Panc1 (cell line): ENCODE data around the gene CNBP. TPM values are rescaled to one million over a fixed set of nuclear protein-coding genes. Genes with fewer than 3 reads are reported as not detected.

Experiments
- ATAC-seq: fragments of 200-7000 bp; cut with Tn5 transposase; 2 replicates; pipeline ENCODE4 v1.9.1; 2020; ENCODE audit warnings: mild to moderate bottlenecking, moderate library complexity
- BruUV-seq: library from RNA; stranded (reverse); fragments of 400-500 nt; replicated peaks from 2 replicates; lab custom pipeline; 2021; lab: Mats Ljungman, UMichigan
- CTCF ChIA-PET: fragments of 300-600 bp; sonication (Branson Sonifier 250); formaldehyde crosslinking; loops from one replicate; lab custom pipeline; 2022; ENCODE audit warnings: antibody characterized with exemption; lab: Charles Lee
- POLR2A ChIA-PET: fragments of 300-600 bp; sonication (Branson Sonifier 250); formaldehyde crosslinking; loops from one replicate; lab custom pipeline; 2022; ENCODE audit warnings: antibody characterized with exemption; lab: Charles Lee
- DNase-seq: peaks from one replicate; pipeline ENCODE4 v3.0.0-alpha.2; 2010; ENCODE audit warnings: low read depth, low spot score
- H3K27ac ChIP-seq: 2 replicates; pipeline ENCODE4 v1.5.1; 2011; ENCODE audit warnings: mild to moderate bottlenecking, low read length, inconsistent platforms
- H3K27me3 ChIP-seq: fragments of 200-500 bp; sonication (Bioruptor generic); 2 replicates; pipeline ENCODE4 v1.6.0; 2014; ENCODE audit warnings: low read length, inconsistent platforms; ENCODE audit not compliant: control insufficient read depth, insufficient read depth
- H3K36me3 ChIP-seq: fragments of 200-500 bp; sonication (Bioruptor generic); 2 replicates; pipeline ENCODE4 v1.5.1; 2014; ENCODE audit warnings: inconsistent platforms, mild to moderate bottlenecking, low read length, moderate library complexity; ENCODE audit not compliant: control insufficient read depth, insufficient read depth
- H3K4me1 ChIP-seq: 2 replicates; pipeline ENCODE4 v1.5.1; 2011; ENCODE audit warnings: inconsistent platforms, mild to moderate bottlenecking, low read length, moderate library complexity; ENCODE audit not compliant: control insufficient read depth, insufficient read depth
- H3K4me3 ChIP-seq, 2 experiments: 2 replicates each; pipeline ENCODE4 v1.5.1; 2011 to 2012; ENCODE audit warnings: low read depth in 2 of 2, low read length in 2 of 2, mild to moderate bottlenecking in 2 of 2, inconsistent platforms in 1 of 2, moderate library complexity in 1 of 2
- H3K9me3 ChIP-seq: fragments of 200-500 bp; sonication (Bioruptor generic); 2 replicates; pipeline ENCODE4 v1.5.1; 2014; ENCODE audit warnings: low read depth, mild to moderate bottlenecking, inconsistent platforms, low read length, moderate library complexity; ENCODE audit not compliant: control insufficient read depth, insufficient read depth
- CTCF ChIP-seq: fragments of 450-650 bp; IDR thresholded peaks from 2 replicates; pipeline ENCODE4 v1.5.1; 2017; ENCODE audit warnings: mild to moderate bottlenecking
- POLR2AphosphoS5 ChIP-seq: IDR thresholded peaks from 2 replicates; pipeline ENCODE4 v1.6.1; 2012; ENCODE audit warnings: mild to moderate bottlenecking, low read depth, low read length, moderate library complexity
- REST ChIP-seq, 2 experiments: IDR thresholded peaks; 2 replicates each; pipeline ENCODE4 v1.6.1; 2011 to 2012; ENCODE audit warnings: low read depth in 2 of 2, control low read depth in 1 of 2, low read length in 1 of 2, mild to moderate bottlenecking in 1 of 2, moderate library complexity in 1 of 2; ENCODE audit not compliant: insufficient read depth in 1 of 2
- SIN3A ChIP-seq: IDR thresholded peaks from 2 replicates; pipeline ENCODE4 v1.6.1; 2012; ENCODE audit warnings: low read depth, mild to moderate bottlenecking, low read length, moderate library complexity, borderline replicate concordance; ENCODE audit not compliant: insufficient read depth
- TCF7L2 ChIP-seq: IDR thresholded peaks from 2 replicates; pipeline ENCODE4 v1.6.1; 2011; ENCODE audit warnings: mild to moderate bottlenecking, low read depth, low read length, inconsistent platforms
- in situ Hi-C: cut with HindIII; loops from 2 replicates; pipeline ENCODE4 v1.10.0; 2016; ENCODE audit warnings: low sequenced_read_pairs, low pct_unique_long_range_greater_than_20kb
- intact Hi-C: fragments of 100-400 bp; cut with micrococcal nuclease; formaldehyde crosslinking; loops from one replicate; pipeline ENCODE4 v1.10.0; 2022; ENCODE audit not compliant: unreplicated experiment
- total RNA-seq: library from RNA; stranded (reverse); gene quantifications from one replicate; pipeline ENCODE4 v1.2.1, GENCODE V29; 2021; ENCODE audit not compliant: unreplicated experiment

The CNBP gene
- total RNA-seq, 1 experiment from 2014 or later: 355 TPM

- Histone ChIP-seq H3K27ac (peak overlapping the region; percentile 91), H3K4me1 (peaks cover 34% of the 10 kb centered on the region), H3K4me3 (peak overlapping the region; percentile 76 to 81), H3K27me3 (no peaks in the 10 kb centered on the region), H3K9me3 (no peaks in the 10 kb centered on the region), H3K36me3 (no peaks in the 10 kb centered on the region; the same call in 1 of the 2 replicates)
- intact Hi-C loops (no loop called here), in situ Hi-C loops (loop anchor here (10.0 kb wide), 1 partner anchor 126 kb away; the partner anchor contains the start of gene CFAP92)
- DNase-seq (no peak), ATAC-seq (peak; percentile 63)
- BruUV-seq: no TSS peak
- ChIA-PET CTCF (interaction anchor here (0.5 to 1.3 kb wide), 8 partner anchors 40 to 262 kb away, joined by 3 to 11 read pairs (median 4); no protein-coding TSS in a partner anchor), POLR2A (interaction anchor here (0.6 to 0.7 kb wide), 5 partner anchors 8 to 108 kb away, joined by 3 read pairs; no protein-coding TSS in a partner anchor)
- TF ChIP-seq TCF7L2 (no peak), SIN3A (0 out of 2 replicates have a peak, but pooled peaks have one; percentile 11)
These were observed 62.5 kb downstream of the CNBP start for GRCh38 chr3:129121016-129121791.

- DNase-seq (peak; percentile 28), ATAC-seq (peak; percentile 53)
- TF ChIP-seq SIN3A: 0 out of 2 replicates have a peak, but pooled peaks have one; percentile 79
- no peak for TF ChIP-seq CTCF
- no peak for TF ChIP-seq POLR2AphosphoS5
- TF ChIP-seq REST (IDR thresholded peaks at IDR 0.05; ENCODE audit: insufficient read depth in 1 of 2, low read depth in 2 of 2, low read length in 1 of 2): no peak
- TF ChIP-seq TCF7L2: no peak
- TSS peak; percentile 41 for BruUV-seq
- Histone ChIP-seq H3K9me3 (no peaks in the 10 kb centered on the region), H3K4me3 (peak overlapping the region; percentile 76 to 81), H3K4me1 (peaks cover 39% of the 10 kb centered on the region), H3K36me3 (no peaks in the 10 kb centered on the region; the same call in 1 of the 2 replicates), H3K27ac (peak overlapping the region; percentile 91), H3K27me3 (no peaks in the 10 kb centered on the region)
- in situ Hi-C loops (loop anchor here (10.0 kb wide), 1 partner anchor 126 kb away; the partner anchor contains the start of gene CFAP92), intact Hi-C loops (no loop called here)
- ChIA-PET CTCF (interaction anchor here (0.6 to 1.3 kb wide), 4 partner anchors 67 to 150 kb away, joined by 3 to 11 read pairs (median 7); no protein-coding TSS in a partner anchor), POLR2A (interaction anchor here (0.6 kb wide), 1 partner anchor 92 kb away, joined by 3 read pairs; no protein-coding TSS in a partner anchor)
These were observed 63.3 kb downstream of the CNBP start for GRCh38 chr3:129120254-129121004.
